ENCODE data around the gene DNMBP. TPM values are rescaled to one million over a fixed set of nuclear protein-coding genes. Genes with fewer than 3 reads are reported as not detected.

DNMBP gene
- total and polyA plus RNA-seq, 7 experiments from 2014 or later = 0.40 to 8.5 (median 3.9) TPM

DNA sequence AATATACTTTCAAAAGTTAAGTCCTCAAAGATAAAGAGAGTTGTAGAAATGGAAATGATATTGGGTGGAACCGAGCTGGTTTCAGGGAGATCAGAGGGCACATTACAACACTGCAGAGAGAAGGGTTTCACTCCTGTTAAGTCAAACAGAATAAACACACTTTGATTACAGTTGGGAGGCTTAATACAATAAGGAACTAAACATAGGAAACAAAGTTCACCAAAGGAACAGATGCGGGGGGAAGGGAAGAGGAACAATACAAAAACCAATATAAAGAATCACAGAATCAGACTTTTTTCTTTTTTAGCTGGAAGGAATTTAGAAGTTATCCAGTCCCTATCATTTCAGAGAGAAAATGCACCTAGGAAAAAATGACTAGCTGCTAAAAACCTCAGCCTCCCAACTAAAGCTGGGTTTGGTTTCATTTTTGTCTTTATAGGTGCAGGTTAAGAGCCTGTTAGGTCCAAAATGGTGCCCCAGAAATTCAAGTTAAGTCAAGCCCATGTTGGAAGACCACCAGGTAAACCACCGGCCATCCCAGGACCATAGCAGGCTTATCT, 81.9 kb downstream of the DNMBP start:
- DNase-seq (no peak), ATAC-seq (no peak)
- H3K9me3 Mint-ChIP-seq = no peaks in the 10 kb centered on the region
- CTCF ChIA-PET = interaction anchor here (0.8 kb wide), 1 partner anchor 257 kb away, joined by 3 read pairs; no protein-coding TSS in a partner anchor
- Histone ChIP-seq H3K27me3 (ENCODE audit: control insufficient read depth in 2 of 2, insufficient read depth in 2 of 2, low read length in 2 of 2) (no peaks in the 10 kb centered on the region), H3K9me3 (ENCODE audit: control insufficient read depth in 2 of 3, low read length in 3 of 3) (no peaks in the 10 kb centered on the region), H3K4me1 (ENCODE audit: control insufficient read depth in 2 of 2, insufficient read depth in 2 of 2, low read length in 2 of 2) (no peaks in the 10 kb centered on the region), H3K27ac (ENCODE audit: low read depth, low read length) (no peak overlapping the region), H3K4me3 (ENCODE audit: low read length) (no peak overlapping the region), H3K36me3 (ENCODE audit: control insufficient read depth in 2 of 3, insufficient read depth in 3 of 3, low read length in 3 of 3) (no peaks in the 10 kb centered on the region)
- POLR2A ChIA-PET = no interaction called here
- H3K4me3 Mint-ChIP-seq = no peak overlapping the region
- H3K36me3 Mint-ChIP-seq = peaks cover 0 to 14% (median 3%) of the 10 kb centered on the region in 5 donors
- H3K27me3 Mint-ChIP-seq = no peaks in the 10 kb centered on the region
- H3K4me1 Mint-ChIP-seq = peaks cover 7 to 15% (median 12%) of the 10 kb centered on the region in 7 donors
- intact Hi-C loops (cut with micrococcal nuclease) = no loop called here
- H3K27ac Mint-ChIP-seq = peak overlapping the region in 2 of 9 donors; percentile 8 to 9

DNA sequence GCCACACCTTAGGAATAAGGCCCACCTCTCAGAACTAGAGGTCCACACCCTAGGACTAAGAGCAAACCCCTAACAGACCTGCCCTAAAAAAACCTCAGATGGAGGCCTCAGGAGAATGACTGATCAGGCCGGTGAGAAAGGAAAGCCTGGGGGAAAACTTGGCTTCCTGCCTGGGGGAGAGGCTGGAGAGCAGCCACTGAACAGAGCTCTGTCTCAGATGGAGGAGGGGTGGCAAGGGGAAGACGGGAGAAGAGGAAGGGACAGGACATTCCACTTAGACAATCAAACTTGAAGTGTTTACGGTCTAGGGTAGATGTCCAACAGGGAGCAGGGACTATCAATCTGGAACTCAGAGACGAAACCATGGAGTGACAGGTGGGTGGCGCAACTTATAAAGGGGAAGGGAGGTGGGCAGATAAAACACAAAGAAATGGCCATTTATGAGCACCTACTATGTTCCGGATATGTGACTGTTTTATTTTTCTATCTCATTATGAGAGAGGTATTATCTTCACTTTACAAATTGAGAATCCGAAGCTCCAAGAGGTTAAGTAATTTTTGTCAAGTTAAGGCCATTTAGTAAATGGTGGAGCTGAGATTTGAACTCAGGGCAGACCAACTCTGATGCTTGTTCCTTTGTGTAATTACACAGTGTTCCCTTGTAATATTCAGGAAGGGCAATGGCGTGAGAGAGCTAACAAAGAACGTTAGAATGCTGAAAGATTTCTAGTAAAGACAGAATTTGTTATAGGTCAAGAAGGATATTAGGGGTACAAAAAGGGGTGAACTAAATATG, 82.6 kb downstream of the DNMBP start:
- Mint-ChIP-seq H3K27me3 (no peaks in the 10 kb centered on the region), H3K9me3 (no peaks in the 10 kb centered on the region), H3K4me1 (peaks cover 7 to 15% (median 12%) of the 10 kb centered on the region in 7 donors), H3K36me3 (peaks cover 0 to 15% (median 3%) of the 10 kb centered on the region in 5 donors), H3K27ac (peak overlapping the region in 1 of 9 donors; percentile 9), H3K4me3 (no peak overlapping the region)
- intact Hi-C loops (cut with micrococcal nuclease) = no loop called here
- DNase-seq (no peak), ATAC-seq (no peak)
- no peaks in the 10 kb centered on the region for H3K9me3 ChIP-seq (ENCODE audit: control insufficient read depth in 2 of 3, low read length in 3 of 3)
- no peaks in the 10 kb centered on the region for H3K4me1 ChIP-seq (ENCODE audit: control insufficient read depth in 2 of 2, insufficient read depth in 2 of 2, low read length in 2 of 2)
- no peak overlapping the region for H3K4me3 ChIP-seq (ENCODE audit: low read length)
- CTCF ChIA-PET = interaction anchor here (0.8 kb wide), 1 partner anchor 258 kb away, joined by 3 read pairs; no protein-coding TSS in a partner anchor
- POLR2A ChIA-PET = no interaction called here
- H3K27ac ChIP-seq (ENCODE audit: low read depth, low read length) = no peak overlapping the region
- H3K36me3 ChIP-seq (ENCODE audit: control insufficient read depth in 2 of 3, insufficient read depth in 3 of 3, low read length in 3 of 3) = no peaks in the 10 kb centered on the region
- H3K27me3 ChIP-seq (ENCODE audit: control insufficient read depth in 2 of 2, insufficient read depth in 2 of 2, low read length in 2 of 2) = no peaks in the 10 kb centered on the region

- H3K36me3 Mint-ChIP-seq = peaks cover 0 to 18% (median 4%) of the 10 kb centered on the region in 5 donors
- ATAC-seq = no peak
Measured at GRCh38 chr10:99924451-99925255, 85.1 kb downstream of the DNMBP start.

DNA sequence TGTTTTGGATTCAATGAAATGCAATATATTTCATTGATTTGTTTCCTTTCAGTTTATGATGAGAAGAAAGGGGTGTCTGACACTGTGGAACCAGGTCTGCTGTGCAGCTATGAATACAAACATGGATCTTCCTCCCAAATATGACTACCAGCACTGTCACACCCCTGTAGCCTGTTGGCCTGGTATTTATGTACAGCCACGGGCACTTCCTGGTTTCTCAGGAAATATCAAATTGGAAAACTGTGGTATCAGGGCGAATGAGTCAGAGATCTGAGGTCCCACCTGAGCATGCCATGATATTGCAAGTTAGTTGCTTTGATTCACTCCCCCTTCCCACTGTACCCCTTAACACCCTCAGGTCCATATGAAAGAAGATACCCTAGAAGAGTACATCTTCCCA, 87.8 kb downstream of the DNMBP start:
- Histone ChIP-seq H3K27me3 (ENCODE audit: control insufficient read depth in 2 of 2, insufficient read depth in 2 of 2, low read length in 2 of 2) (no peaks in the 10 kb centered on the region), H3K27ac (ENCODE audit: low read depth, low read length) (no peak overlapping the region), H3K4me3 (ENCODE audit: low read length) (no peak overlapping the region), H3K9me3 (ENCODE audit: control insufficient read depth in 2 of 3, low read length in 3 of 3) (no peaks in the 10 kb centered on the region), H3K36me3 (ENCODE audit: control insufficient read depth in 2 of 3, insufficient read depth in 3 of 3, low read length in 3 of 3) (no peaks in the 10 kb centered on the region), H3K4me1 (ENCODE audit: control insufficient read depth in 2 of 2, insufficient read depth in 2 of 2, low read length in 2 of 2) (no peaks in the 10 kb centered on the region)
- Mint-ChIP-seq H3K27ac (peak overlapping the region in 1 of 9 donors; percentile 21), H3K4me3 (no peak overlapping the region), H3K4me1 (peaks cover 0 to 4% (median 0%) of the 10 kb centered on the region in 7 donors), H3K27me3 (no peaks in the 10 kb centered on the region), H3K9me3 (no peaks in the 10 kb centered on the region), H3K36me3 (peaks cover 0 to 18% (median 4%) of the 10 kb centered on the region in 5 donors)
- DNase-seq (no peak), ATAC-seq (no peak)
- intact Hi-C loops (cut with micrococcal nuclease) = no loop called here
- POLR2A ChIA-PET = no interaction called here
- CTCF ChIA-PET = no interaction called here

More at GRCh38 chr10:99924451-99925255, 85.1 kb downstream of the DNMBP start:
- no peak overlapping the region for H3K4me3 ChIP-seq (ENCODE audit: low read length)
- H3K27ac Mint-ChIP-seq = peak overlapping the region in 1 of 9 donors; percentile 18
- ChIA-PET POLR2A (no interaction called here), CTCF (no interaction called here)
- H3K4me1 Mint-ChIP-seq = peaks cover 0 to 7% (median 0%) of the 10 kb centered on the region in 7 donors
- no peaks in the 10 kb centered on the region for H3K36me3 ChIP-seq (ENCODE audit: control insufficient read depth in 2 of 3, insufficient read depth in 3 of 3, low read length in 3 of 3)
- no peaks in the 10 kb centered on the region for H3K4me1 ChIP-seq (ENCODE audit: control insufficient read depth in 2 of 2, insufficient read depth in 2 of 2, low read length in 2 of 2)
- no peaks in the 10 kb centered on the region for H3K27me3 Mint-ChIP-seq
- H3K9me3 Mint-ChIP-seq = no peaks in the 10 kb centered on the region
- no peak overlapping the region for H3K4me3 Mint-ChIP-seq
- no peak overlapping the region for H3K27ac ChIP-seq (ENCODE audit: low read depth, low read length)
- intact Hi-C loops (cut with micrococcal nuclease) = no loop called here
- H3K9me3 ChIP-seq (ENCODE audit: control insufficient read depth in 2 of 3, low read length in 3 of 3) = no peaks in the 10 kb centered on the region
- H3K27me3 ChIP-seq (ENCODE audit: control insufficient read depth in 2 of 2, insufficient read depth in 2 of 2, low read length in 2 of 2) = no peaks in the 10 kb centered on the region
- no peak for DNase-seq

DNA sequence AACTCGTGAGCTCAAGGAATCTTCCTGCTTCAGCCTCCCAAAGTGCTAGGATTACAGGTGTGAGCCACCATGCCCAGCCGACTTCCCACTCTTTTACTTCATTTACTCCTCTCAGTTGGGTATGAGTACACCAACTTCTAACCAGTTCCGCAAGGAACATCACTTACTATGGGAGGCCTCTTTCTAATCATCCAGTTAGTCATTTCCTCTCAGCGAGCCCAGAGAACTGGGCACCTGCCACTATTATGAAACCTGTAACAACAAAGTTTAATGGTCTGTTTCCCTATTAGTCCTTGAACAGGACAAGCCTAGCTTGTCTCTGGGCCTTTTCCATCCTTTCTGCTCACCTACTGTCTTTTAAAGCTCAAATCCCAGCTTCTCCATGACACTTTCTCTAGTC, 88.8 kb downstream of the DNMBP start:
- Histone ChIP-seq H3K27me3 (ENCODE audit: control insufficient read depth in 2 of 2, insufficient read depth in 2 of 2, low read length in 2 of 2) (no peaks in the 10 kb centered on the region), H3K27ac (ENCODE audit: low read depth, low read length) (no peak overlapping the region), H3K9me3 (ENCODE audit: control insufficient read depth in 2 of 3, low read length in 3 of 3) (no peaks in the 10 kb centered on the region), H3K4me1 (ENCODE audit: control insufficient read depth in 2 of 2, insufficient read depth in 2 of 2, low read length in 2 of 2) (no peaks in the 10 kb centered on the region), H3K36me3 (ENCODE audit: control insufficient read depth in 2 of 3, insufficient read depth in 3 of 3, low read length in 3 of 3) (no peaks in the 10 kb centered on the region), H3K4me3 (ENCODE audit: low read length) (no peak overlapping the region)
- no peak overlapping the region for H3K27ac Mint-ChIP-seq
- intact Hi-C loops (cut with micrococcal nuclease) = no loop called here
- POLR2A ChIA-PET = no interaction called here
- no peaks in the 10 kb centered on the region for H3K9me3 Mint-ChIP-seq
- peaks cover 0 to 18% (median 4%) of the 10 kb centered on the region in 5 donors for H3K36me3 Mint-ChIP-seq
- ATAC-seq (no peak), DNase-seq (no peak)
- no peaks in the 10 kb centered on the region for H3K27me3 Mint-ChIP-seq
- no peak overlapping the region for H3K4me3 Mint-ChIP-seq
- H3K4me1 Mint-ChIP-seq = peaks cover 0 to 4% (median 0%) of the 10 kb centered on the region in 7 donors
- CTCF ChIA-PET = interaction anchor here (1.1 kb wide), 1 partner anchor 75 kb away, joined by 3 read pairs; no protein-coding TSS in a partner anchor

DNA sequence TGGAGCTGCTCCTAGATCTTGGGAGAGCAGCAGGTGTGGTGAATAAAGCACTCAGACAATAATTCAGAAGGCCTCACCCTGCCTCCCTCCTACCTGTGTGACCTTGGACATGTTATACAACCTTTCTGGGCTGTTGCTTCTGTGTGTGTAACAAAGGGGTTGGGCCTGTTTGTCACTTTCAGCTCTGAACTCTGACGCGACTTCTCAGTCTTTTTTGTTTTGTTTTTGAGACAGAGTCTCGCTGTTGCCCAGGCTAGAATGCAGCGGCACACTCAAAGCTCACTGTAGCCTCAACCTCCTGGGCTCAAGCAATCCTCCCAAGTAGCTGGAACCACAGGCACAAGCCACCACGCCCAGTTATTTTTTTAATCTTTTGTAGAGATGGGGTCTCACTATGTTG, 89.3 kb downstream of the DNMBP start:
- Histone ChIP-seq H3K4me3 (ENCODE audit: low read length) (no peak overlapping the region), H3K27me3 (ENCODE audit: control insufficient read depth in 2 of 2, insufficient read depth in 2 of 2, low read length in 2 of 2) (no peaks in the 10 kb centered on the region), H3K27ac (ENCODE audit: low read depth, low read length) (no peak overlapping the region), H3K9me3 (ENCODE audit: control insufficient read depth in 2 of 3, low read length in 3 of 3) (no peaks in the 10 kb centered on the region), H3K4me1 (ENCODE audit: control insufficient read depth in 2 of 2, insufficient read depth in 2 of 2, low read length in 2 of 2) (no peaks in the 10 kb centered on the region), H3K36me3 (ENCODE audit: control insufficient read depth in 2 of 3, insufficient read depth in 3 of 3, low read length in 3 of 3) (no peaks in the 10 kb centered on the region)
- Mint-ChIP-seq H3K36me3 (peaks cover 0 to 18% (median 4%) of the 10 kb centered on the region in 5 donors), H3K27me3 (no peaks in the 10 kb centered on the region), H3K4me1 (peaks cover 0 to 4% (median 0%) of the 10 kb centered on the region in 7 donors), H3K9me3 (no peaks in the 10 kb centered on the region), H3K27ac (no peak overlapping the region), H3K4me3 (no peak overlapping the region)
- no peak for DNase-seq
- intact Hi-C loops (cut with micrococcal nuclease) = no loop called here
- no peak for ATAC-seq
- CTCF ChIA-PET = interaction anchor here (1.1 kb wide), 1 partner anchor 75 kb away, joined by 3 read pairs; no protein-coding TSS in a partner anchor
- POLR2A ChIA-PET = no interaction called here
